ENCODE data around the gene TRAF3.
"Not testable (repeated sequence)": the region's sequence is repeated elsewhere in the genome, so short reads cannot be mapped to it uniquely, and the experiment has no call there.

TRAF3 gene

DNA sequence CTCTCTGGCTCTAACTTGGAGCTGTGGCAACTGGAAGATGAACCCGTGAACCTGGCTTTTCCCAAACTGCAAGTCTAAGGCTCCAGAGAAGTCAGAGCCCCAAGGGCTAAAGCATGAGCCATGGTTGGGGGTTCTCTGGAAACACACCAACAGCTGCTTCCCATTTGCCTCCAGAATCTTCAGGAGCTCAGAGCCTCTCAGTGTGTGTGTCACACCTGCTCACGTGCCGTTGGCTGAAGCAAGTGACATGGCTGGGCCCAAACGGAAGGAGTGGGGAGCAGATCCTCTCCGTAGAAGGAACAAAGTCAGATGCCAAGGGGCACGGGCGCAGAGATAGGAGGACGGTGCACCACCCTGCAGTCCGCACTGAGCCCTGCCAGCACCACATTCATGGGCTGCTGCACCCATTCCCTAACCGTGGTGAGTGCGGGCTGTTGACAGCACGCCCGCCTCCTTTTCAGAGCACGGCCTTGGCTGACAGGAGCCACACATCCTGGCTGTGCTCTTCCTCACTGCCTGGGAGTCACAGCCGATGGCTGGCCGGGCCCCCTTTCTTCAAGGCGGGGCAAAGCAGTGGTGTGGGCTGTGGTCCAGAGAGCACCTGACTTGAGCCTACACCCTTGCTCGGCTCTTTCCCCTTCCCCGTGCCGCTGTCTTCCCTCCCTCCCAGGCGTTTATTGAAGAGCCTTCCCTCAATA is 16.6 kb upstream of the TRAF3 start:
- TF ChIP-seq, protein P1, sequence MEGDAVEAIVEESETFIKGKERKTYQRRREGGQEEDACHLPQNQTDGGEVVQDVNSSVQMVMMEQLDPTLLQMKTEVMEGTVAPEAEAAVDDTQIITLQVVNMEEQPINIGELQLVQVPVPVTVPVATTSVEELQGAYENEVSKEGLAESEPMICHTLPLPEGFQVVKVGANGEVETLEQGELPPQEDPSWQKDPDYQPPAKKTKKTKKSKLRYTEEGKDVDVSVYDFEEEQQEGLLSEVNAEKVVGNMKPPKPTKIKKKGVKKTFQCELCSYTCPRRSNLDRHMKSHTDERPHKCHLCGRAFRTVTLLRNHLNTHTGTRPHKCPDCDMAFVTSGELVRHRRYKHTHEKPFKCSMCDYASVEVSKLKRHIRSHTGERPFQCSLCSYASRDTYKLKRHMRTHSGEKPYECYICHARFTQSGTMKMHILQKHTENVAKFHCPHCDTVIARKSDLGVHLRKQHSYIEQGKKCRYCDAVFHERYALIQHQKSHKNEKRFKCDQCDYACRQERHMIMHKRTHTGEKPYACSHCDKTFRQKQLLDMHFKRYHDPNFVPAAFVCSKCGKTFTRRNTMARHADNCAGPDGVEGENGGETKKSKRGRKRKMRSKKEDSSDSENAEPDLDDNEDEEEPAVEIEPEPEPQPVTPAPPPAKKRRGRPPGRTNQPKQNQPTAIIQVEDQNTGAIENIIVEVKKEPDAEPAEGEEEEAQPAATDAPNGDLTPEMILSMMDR (IDR thresholded peaks at IDR 0.05; ENCODE audit: insufficient read depth, low read depth, low read length, missing control alignments) = no peak
- DNase-seq (ENCODE audit: low read depth) = no peak
- no peak overlapping the region for H3K4me3 ChIP-seq (ENCODE audit: low read length)

DNA sequence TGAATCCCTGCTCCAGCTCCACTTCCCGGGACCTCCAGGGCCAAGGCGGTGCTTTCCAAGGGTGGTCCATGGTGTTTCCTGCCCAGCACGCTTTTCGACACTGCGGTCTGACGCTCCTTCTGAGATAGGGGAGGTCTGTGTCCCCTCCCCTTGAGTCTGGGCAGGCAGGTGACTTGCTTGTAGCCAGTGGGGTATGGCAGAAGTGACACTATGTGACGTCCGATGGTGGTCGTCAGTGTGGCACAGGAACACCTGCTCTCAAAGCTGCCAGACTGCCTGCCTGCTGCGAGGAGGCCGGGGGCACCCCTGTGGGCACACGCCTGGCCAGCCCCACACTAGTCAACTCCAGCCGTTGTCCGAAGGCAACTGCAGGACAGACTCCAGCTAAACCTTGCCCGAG is 16.0 kb upstream of the TRAF3 start:
- TF ChIP-seq, protein P1 (IDR thresholded peaks at IDR 0.05; ENCODE audit: insufficient read depth, low read depth, low read length, missing control alignments) = no peak
- no peak for DNase-seq (ENCODE audit: low read depth)
- H3K4me3 ChIP-seq (ENCODE audit: low read length) = no peak overlapping the region

DNA sequence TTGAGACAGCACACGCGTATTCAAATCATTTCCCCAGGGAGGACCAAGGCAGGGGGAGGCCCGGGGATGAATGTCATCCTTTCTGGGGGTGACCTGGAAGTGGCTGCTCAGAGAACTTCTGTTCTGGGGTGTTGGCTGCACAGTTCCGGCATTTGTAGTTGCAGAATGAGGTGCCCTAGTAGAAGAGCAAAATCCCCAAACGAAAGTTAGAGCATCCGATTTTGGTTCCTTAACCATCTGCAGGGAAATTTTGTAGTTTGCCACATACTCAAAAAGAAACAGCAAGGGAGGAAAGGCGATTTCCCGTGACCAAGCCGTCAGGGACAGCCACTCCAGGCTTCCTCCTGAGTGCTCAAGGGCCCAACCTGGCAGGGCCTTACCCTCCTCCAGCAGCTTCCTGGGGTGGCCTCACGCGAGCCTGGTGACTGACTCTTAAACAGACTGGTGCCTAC is 13.0 kb upstream of the TRAF3 start:
- no peak overlapping the region for H3K4me3 ChIP-seq (ENCODE audit: low read length)
- DNase-seq (ENCODE audit: low read depth) = no peak
- TF ChIP-seq, protein P1 (IDR thresholded peaks at IDR 0.05; ENCODE audit: insufficient read depth, low read depth, low read length, missing control alignments) = no peak

DNA sequence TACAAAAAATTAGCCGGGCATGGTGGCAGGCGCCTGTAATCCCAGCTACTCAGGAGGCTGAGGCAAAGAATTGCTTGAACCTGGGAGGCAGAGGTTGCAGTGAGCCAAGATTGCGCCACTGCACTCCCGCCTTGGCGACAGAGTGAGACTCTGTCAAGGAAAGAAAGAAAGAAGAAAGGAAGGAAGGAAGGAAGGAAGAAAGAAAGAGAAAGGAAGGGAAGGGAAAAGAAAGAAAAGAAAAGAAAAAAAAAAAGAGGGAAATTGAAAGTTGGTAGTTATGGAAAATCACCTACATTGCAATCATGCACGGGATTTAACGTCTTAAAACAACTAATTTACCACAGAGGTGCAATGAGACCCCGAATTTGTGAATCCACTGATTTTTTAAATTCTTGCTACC is 11.5 kb upstream of the TRAF3 start:
- DNase-seq (ENCODE audit: low read depth); H3K4me3 ChIP-seq (ENCODE audit: low read length): not testable (repeated sequence)

DNA sequence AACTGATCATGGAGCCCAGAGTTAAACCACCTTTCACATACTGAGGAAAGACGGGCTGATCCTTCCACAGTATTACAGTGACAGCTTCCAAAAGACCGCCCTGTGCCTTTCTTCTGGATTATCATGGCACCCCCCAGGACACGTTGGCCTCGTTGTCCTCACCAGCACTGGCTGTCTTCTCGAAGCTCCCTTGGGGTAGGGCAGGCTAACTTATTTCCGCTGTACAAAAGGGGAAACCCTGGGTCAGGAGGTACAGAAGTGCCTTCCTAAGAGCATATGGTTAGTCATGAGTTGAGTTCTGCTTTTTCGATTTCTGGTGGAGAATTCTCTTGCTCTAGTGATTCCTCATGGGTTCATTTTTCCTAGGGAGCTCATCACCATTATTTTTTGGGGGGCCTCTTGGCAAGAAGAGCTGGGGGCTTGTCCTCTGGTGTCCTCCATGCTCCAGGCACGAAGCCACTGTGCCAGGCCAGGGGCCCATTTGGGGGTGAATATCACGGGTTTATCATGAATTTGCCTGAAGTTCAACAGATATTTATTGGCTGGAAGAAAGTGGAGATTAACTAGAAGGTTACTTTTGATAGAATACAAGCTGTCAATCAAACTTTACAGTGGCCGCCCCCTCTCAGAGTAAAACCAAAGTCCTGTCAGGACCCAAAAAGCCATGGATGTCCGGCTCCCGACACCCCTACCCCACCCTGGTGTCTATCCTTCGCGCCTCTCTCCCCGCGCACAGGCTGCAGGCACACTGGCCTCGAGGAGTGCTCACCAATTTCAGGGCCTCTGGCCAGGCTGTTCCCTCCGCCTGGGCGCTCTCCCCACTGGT is 8.8 kb upstream of the TRAF3 start:
- TF ChIP-seq, protein P1 (IDR thresholded peaks at IDR 0.05; ENCODE audit: insufficient read depth, low read depth, low read length, missing control alignments) = no peak
- no peak overlapping the region for H3K4me3 ChIP-seq (ENCODE audit: low read length)
- no peak for DNase-seq (ENCODE audit: low read depth)

DNA sequence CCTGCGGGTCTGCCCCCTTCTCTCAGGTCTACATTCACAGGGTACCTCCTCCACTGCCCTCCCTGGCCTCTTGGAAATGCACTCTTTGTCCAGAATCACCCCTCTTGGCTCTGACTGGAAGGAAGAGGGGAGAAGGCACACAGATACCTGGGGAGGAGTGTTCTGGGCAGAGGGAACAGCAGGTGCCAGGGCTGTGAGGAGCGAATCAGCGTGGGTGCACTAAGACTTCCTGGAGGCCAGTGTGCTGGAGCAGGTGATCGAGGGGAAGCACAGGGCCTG is 8.3 kb upstream of the TRAF3 start:
- TF ChIP-seq, protein P1 (IDR thresholded peaks at IDR 0.05; ENCODE audit: insufficient read depth, low read depth, low read length, missing control alignments) = no peak
- no peak overlapping the region for H3K4me3 ChIP-seq (ENCODE audit: low read length)
- DNase-seq (ENCODE audit: low read depth) = no peak

DNA sequence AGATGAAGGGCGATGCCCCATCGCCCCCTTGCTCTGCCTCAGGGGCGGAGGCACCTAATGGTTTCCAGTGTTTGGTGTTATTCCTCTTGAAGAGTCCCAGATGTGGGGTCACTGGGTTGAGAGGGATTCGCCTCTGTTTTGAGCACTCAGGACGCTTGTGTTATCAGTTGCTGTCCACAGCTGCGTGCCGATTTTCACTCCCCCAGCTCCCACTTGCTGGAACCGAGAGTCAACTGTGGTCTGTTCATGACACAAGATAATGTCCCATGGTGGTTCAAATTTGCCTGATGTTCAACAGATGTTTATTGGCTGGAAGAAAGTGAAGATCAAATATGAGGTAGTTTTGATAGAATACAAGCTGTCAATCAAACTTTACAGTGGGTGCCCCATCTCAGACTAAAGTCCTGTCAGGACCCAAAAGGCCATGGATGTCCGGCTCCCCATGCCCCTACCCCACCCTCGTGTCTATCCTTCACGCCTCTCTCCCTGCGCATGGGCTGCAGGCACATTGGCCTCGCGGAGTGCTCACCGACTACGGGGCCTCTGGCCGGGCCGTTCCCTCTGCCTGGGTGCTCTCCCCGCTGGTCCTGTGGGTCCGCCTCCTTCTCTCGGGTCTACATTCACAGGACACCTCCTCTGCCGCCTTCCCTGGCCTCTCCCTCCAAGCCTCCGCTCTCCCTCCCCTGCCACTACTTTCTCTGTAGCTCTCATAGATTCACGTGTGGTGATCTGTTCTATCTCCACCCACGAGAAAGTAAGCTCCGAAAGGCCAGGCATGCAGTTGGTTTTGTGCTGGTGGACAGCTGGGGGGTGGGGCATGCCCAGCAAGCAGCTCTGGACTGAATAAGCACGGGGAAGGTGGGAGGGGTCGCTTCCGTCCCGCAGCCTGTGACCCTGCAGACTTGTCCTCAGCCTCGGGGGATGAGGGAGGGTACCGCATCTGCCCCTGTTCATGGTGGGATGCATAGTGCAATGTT is 6.8 kb upstream of the TRAF3 start:
- no peak overlapping the region for H3K4me3 ChIP-seq (ENCODE audit: low read length)
- TF ChIP-seq, protein P1 (IDR thresholded peaks at IDR 0.05; ENCODE audit: insufficient read depth, low read depth, low read length, missing control alignments) = no peak

More for the DNA sequence above, 6.8 kb upstream of the TRAF3 start:
- no peak for DNase-seq (ENCODE audit: low read depth)
